ENCODE data around the gene SLC25A21. TPM values are rescaled to one million over a fixed set of nuclear protein-coding genes. Genes with fewer than 3 reads are reported as not detected.
A peak's percentile ranks its signal among the peaks of the same experiment; 100 is the strongest.

SLC25A21 gene
- total and polyA plus RNA-seq, 2 of the 13 experiments (the other 11 are each of a cell fraction or from before 2014, with no cell fraction given): 1.9 to 2.9 TPM

GRCh38 chr14:36653413-36653812 lies 519.0 kb downstream of the SLC25A21 start:
- Histone ChIP-seq H3K4me2 (ENCODE audit: low read depth, low read length) (no peak overlapping the region), H3K9ac (ENCODE audit: insufficient read depth, low read depth, low read length) (no peak overlapping the region), H2AFZ (ENCODE audit: low read length) (no peak overlapping the region), H3K27me3 (ENCODE audit: control insufficient read depth in 1 of 2, insufficient read depth in 2 of 2, low read length in 2 of 2) (peaks cover 27 to 61% of the 10 kb centered on the region in 2 experiments), H4K20me1 (ENCODE audit: insufficient read depth, low read length) (no peaks in the 10 kb centered on the region; the same call in 1 of the 2 replicates), H3K4me1 (ENCODE audit: insufficient read depth, low read length) (peaks cover 15% of the 10 kb centered on the region), H3K4me3 (replicated peaks in 1 of 3; ENCODE audit: insufficient read depth in 1 of 3, low read depth in 2 of 3, low read length in 3 of 3) (no peak overlapping the region), H3K27ac (ENCODE audit: extremely low read length, insufficient read depth, low read length) (no peak overlapping the region), H3K36me3 (replicated peaks in 1 of 2; ENCODE audit: control insufficient read depth in 1 of 2, insufficient read depth in 2 of 2, low read length in 2 of 2) (no peaks in the 10 kb centered on the region), H3K79me2 (ENCODE audit: insufficient read depth, low read length) (no peaks in the 10 kb centered on the region), H3K9me3 (ENCODE audit: low read length) (no peaks in the 10 kb centered on the region)
- intact Hi-C loops (cut with micrococcal nuclease; ENCODE audit: unreplicated experiment) (no loop called here), in situ Hi-C loops (cut with HindIII; ENCODE audit: extremely low pct_ligation_motif_present, low pct_unique_long_range_greater_than_20kb) (no loop called here)
- ATAC-seq (no peak), DNase-seq (ENCODE audit: low spot score) (no peak), FAIRE-seq (no peak)
- WGBS (ENCODE audit: low lambda C conversion rate): 33% methylated on average over 3 of the region's 3 CpGs
- POLR2A ChIA-PET: no interaction called here
- no TSS peak for BruUV-seq (replicated peaks)
- CTCF ChIA-PET (ENCODE audit: low intra/inter-chr PET ratio, low total read pairs): no interaction called here
- TF ChIP-seq SOX6 (IDR thresholded peaks at IDR 0.05) (no peak), SOX6 (CRISPR knock-in tag; IDR thresholded peaks at IDR 0.05) (no peak), CEBPB (IDR thresholded peaks at IDR 0.05; ENCODE audit: borderline replicate concordance, low read depth, low read length) (peak; percentile 91), AGO2 (optimal IDR thresholded peaks at IDR 0.05; ENCODE audit: low read depth, low read length) (no peak), PREB (CRISPR knock-in tag; IDR thresholded peaks at IDR 0.05) (no peak), ZSCAN25 (CRISPR knock-in tag; IDR thresholded peaks at IDR 0.05) (no peak), TEAD2 (CRISPR knock-in tag; IDR thresholded peaks at IDR 0.05) (no peak), FOXK2 (IDR thresholded peaks at IDR 0.05) (no peak)

DNA sequence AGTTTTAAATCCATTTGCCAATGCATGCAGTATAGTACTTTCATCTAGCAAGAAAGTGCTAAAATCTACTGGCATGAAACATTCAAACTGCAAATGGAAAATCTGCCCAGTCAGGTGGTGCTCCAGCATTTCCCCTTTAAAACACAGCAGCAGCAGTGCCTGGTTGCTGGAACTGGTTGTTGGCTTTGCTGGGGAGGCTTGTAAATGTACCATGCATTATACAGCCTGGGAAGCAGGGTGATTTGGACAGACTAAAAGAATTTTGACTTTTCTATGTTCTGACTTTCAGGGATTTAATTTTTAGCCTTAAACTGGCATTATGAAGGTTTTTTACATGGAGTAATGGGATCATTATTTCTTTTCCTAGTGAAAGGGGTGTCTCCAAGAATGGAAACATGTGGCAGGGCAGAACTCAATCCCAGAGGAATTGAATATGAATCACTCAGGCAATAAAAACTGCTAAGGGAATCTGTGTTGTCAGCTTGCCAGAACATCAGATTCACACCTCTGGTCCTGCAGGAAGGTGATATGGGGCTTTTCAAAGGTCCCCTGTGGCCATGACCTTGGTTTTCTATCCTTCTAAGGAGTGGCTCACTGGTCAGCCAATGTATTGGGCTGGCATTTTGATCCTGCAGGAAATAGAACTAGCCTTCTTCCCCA lies 519.7 kb downstream of the SLC25A21 start:
- CTCF ChIA-PET (ENCODE audit: low intra/inter-chr PET ratio, low total read pairs): no interaction called here
- in situ Hi-C loops (cut with HindIII; ENCODE audit: extremely low pct_ligation_motif_present, low pct_unique_long_range_greater_than_20kb) (no loop called here), intact Hi-C loops (cut with micrococcal nuclease; ENCODE audit: unreplicated experiment) (no loop called here)
- TF ChIP-seq ZNF678 (CRISPR knock-in tag; IDR thresholded peaks at IDR 0.05) (no peak), ZNF235 (CRISPR knock-in tag; IDR thresholded peaks at IDR 0.05; ENCODE audit: borderline replicate concordance) (no peak), ZNF44 (CRISPR knock-in tag; IDR thresholded peaks at IDR 0.05) (no peak), REL (CRISPR knock-in tag; conservative IDR thresholded peaks at IDR 0.05) (no peak)
- TF ChIP-seq, protein P1, sequence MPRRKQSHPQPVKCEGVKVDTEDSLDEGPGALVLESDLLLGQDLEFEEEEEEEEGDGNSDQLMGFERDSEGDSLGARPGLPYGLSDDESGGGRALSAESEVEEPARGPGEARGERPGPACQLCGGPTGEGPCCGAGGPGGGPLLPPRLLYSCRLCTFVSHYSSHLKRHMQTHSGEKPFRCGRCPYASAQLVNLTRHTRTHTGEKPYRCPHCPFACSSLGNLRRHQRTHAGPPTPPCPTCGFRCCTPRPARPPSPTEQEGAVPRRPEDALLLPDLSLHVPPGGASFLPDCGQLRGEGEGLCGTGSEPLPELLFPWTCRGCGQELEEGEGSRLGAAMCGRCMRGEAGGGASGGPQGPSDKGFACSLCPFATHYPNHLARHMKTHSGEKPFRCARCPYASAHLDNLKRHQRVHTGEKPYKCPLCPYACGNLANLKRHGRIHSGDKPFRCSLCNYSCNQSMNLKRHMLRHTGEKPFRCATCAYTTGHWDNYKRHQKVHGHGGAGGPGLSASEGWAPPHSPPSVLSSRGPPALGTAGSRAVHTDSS (CRISPR knock-in tag; conservative IDR thresholded peaks at IDR 0.05): no peak
- Histone ChIP-seq H3K4me3 (replicated peaks in 1 of 3; ENCODE audit: insufficient read depth in 1 of 3, low read depth in 2 of 3, low read length in 3 of 3) (no peak overlapping the region), H3K27me3 (ENCODE audit: control insufficient read depth in 1 of 2, insufficient read depth in 2 of 2, low read length in 2 of 2) (peaks cover 26 to 61% of the 10 kb centered on the region in 2 experiments), H3K4me2 (ENCODE audit: low read depth, low read length) (no peak overlapping the region), H4K20me1 (ENCODE audit: insufficient read depth, low read length) (no peaks in the 10 kb centered on the region; the same call in 1 of the 2 replicates), H3K36me3 (replicated peaks in 1 of 2; ENCODE audit: control insufficient read depth in 1 of 2, insufficient read depth in 2 of 2, low read length in 2 of 2) (no peaks in the 10 kb centered on the region), H2AFZ (ENCODE audit: low read length) (no peak overlapping the region), H3K4me1 (ENCODE audit: insufficient read depth, low read length) (peaks cover 17% of the 10 kb centered on the region), H3K9me3 (ENCODE audit: low read length) (no peaks in the 10 kb centered on the region), H3K79me2 (ENCODE audit: insufficient read depth, low read length) (no peaks in the 10 kb centered on the region), H3K9ac (ENCODE audit: insufficient read depth, low read depth, low read length) (no peak overlapping the region), H3K27ac (ENCODE audit: extremely low read length, insufficient read depth, low read length) (no peak overlapping the region)
- BruUV-seq (replicated peaks): no TSS peak
- FAIRE-seq (peak; percentile 4), ATAC-seq (no peak), DNase-seq (ENCODE audit: low spot score) (no peak)
- POLR2A ChIA-PET: no interaction called here
